Esophagus muscularis mucosa (tissue), 4 donors: ENCODE measurements around the gene RFK.

Source experiments
- CTCF ChIP-seq, 3 experiments: fragments of 200-600 bp in 2 of 3; fragments of 450-650 bp in 1 of 3; sonication (generic) in 2 of 3; IDR thresholded peaks; one replicate each; pipeline ENCODE4 v1.5.1; 2017 to 2019; ENCODE audit warnings: antibody characterized with exemption in 3 of 3, mild to moderate bottlenecking in 2 of 3, moderate library complexity in 1 of 3
- EP300 ChIP-seq: sonication (generic); formaldehyde crosslinking; IDR thresholded peaks from one replicate; pipeline ENCODE4 v1.6.1; 2017; ENCODE audit warnings: antibody characterized with exemption
- POLR2A ChIP-seq: fragments of 450-650 bp; IDR thresholded peaks from one replicate; pipeline ENCODE4 v1.6.1; 2017; ENCODE audit warnings: antibody characterized with exemption, moderate library complexity, mild to moderate bottlenecking, low read depth
- POLR2AphosphoS5 ChIP-seq, 2 donors: sonication (generic); formaldehyde crosslinking; IDR thresholded peaks; one replicate each; pipeline ENCODE4 v1.6.1; 2017; ENCODE audit warnings: antibody characterized with exemption in 2 of 2

GRCh38 chr9:76433406-76433805 is 39.2 kb upstream of the RFK start:
- TF ChIP-seq CTCF (IDR thresholded peaks at IDR 0.05) (no peak), POLR2AphosphoS5 (IDR thresholded peaks at IDR 0.05) (no peak), EP300 (no peak), POLR2A (no peak)
